H1 (cell line): ENCODE results near the gene SMIM29. TPM values are rescaled to one million over a fixed set of nuclear protein-coding genes. Genes with fewer than 3 reads are reported as not detected.

Experiments
- CTCF ChIA-PET: fragments of 300-600 bp; sonication (Branson Sonifier 250); formaldehyde crosslinking; loops from one replicate; lab custom pipeline; 2021; ENCODE audit not compliant: partially characterized antibody; lab: Charles Lee
- POLR2A ChIA-PET: fragments of 300-600 bp; sonication (Branson Sonifier 250); formaldehyde crosslinking; loops from one replicate; lab custom pipeline; 2021; ENCODE audit warnings: inconsistent platforms; ENCODE audit not compliant: partially characterized antibody; lab: Charles Lee
- DNase-seq, 2 experiments: peaks; one replicate each; pipeline versions ENCODE4 v3.0.0 to v3.0.0-alpha.2; 2010 to 2022; ENCODE audit warnings: low spot score in 2 of 2, low read depth in 1 of 2, mixed read lengths in 1 of 2
- FAIRE-seq: peaks from 2 replicates; lab custom pipeline; 2011; peaks lifted over from hg19 to GRCh38; lab: Jason Lieb, UNC
- H2AFZ ChIP-seq: 2 replicates; pipeline ENCODE4 v1.8.1; 2012; ENCODE audit warnings: low read length, inconsistent platforms
- H2AK5ac ChIP-seq: 2 replicates; pipeline ENCODE4 v1.6.1; 2013; ENCODE audit warnings: low read depth, low read length
- H2BK120ac ChIP-seq: replicated peaks from 2 replicates; pipeline ENCODE3; 2013; ENCODE audit warnings: low read depth, low read length, inconsistent platforms
- H2BK12ac ChIP-seq: 2 replicates; pipeline ENCODE4 v1.6.1; 2013; ENCODE audit warnings: low read depth, low read length
- H2BK15ac ChIP-seq: 2 replicates; pipeline ENCODE4 v1.6.1; 2013; ENCODE audit warnings: low read length
- H2BK20ac ChIP-seq: 2 replicates; pipeline ENCODE4 v1.6.1; 2013; ENCODE audit warnings: low read length
- H2BK5ac ChIP-seq: 2 replicates; pipeline ENCODE4 v1.6.1; 2013; ENCODE audit warnings: low read depth, low read length
- H3K14ac ChIP-seq: 2 replicates; pipeline ENCODE4 v1.6.1; 2013; ENCODE audit warnings: inconsistent platforms; ENCODE audit not compliant: insufficient read length
- H3K18ac ChIP-seq: 2 replicates; pipeline ENCODE4 v1.6.1; 2013; ENCODE audit warnings: low read length; ENCODE audit errors: extremely low read depth
- H3K23ac ChIP-seq: 2 replicates; pipeline ENCODE4 v1.6.1; 2013; ENCODE audit warnings: inconsistent platforms; ENCODE audit not compliant: insufficient read length
- H3K23me2 ChIP-seq: 2 replicates; pipeline ENCODE4 v1.6.1; 2013; ENCODE audit warnings: low read depth, low read length
- H3K27ac ChIP-seq: 2 replicates; pipeline ENCODE4 v1.6.1; 2011; ENCODE audit warnings: low read depth, low read length, inconsistent platforms
- H3K27me3 ChIP-seq, 4 experiments: replicated peaks in 1 of 4; 1 replicate in 1 of 4; 2 replicates in 3 of 4; pipeline versions ENCODE4 v1.6.1 to v1.8.1; 2011 to 2013; ENCODE audit warnings: low read length in 3 of 4, mild to moderate bottlenecking in 3 of 4, inconsistent platforms in 2 of 4, mixed read lengths in 2 of 4, moderate library complexity in 1 of 4; ENCODE audit not compliant: control insufficient read depth in 3 of 4, insufficient read depth in 3 of 4; ENCODE audit errors: extremely low read depth in 1 of 4
- H3K36me3 ChIP-seq, 4 experiments: 2 replicates each; pipeline versions ENCODE4 v1.6.1 to v1.8.1; 2011 to 2013; ENCODE audit warnings: mild to moderate bottlenecking in 4 of 4, low read length in 3 of 4, moderate library complexity in 2 of 4, control low read depth in 1 of 4, inconsistent platforms in 1 of 4; ENCODE audit not compliant: insufficient read depth in 4 of 4, control insufficient read depth in 2 of 4
- H3K4ac ChIP-seq: replicated peaks from 2 replicates; pipeline ENCODE3; 2013; ENCODE audit warnings: low read length, low read depth, mixed read lengths, inconsistent platforms; ENCODE audit not compliant: insufficient read length
- H3K4me1 ChIP-seq, 4 experiments: replicated peaks in 1 of 4; 1 replicate in 1 of 4; 2 replicates in 3 of 4; pipeline versions ENCODE4 v1.6.1 to v1.8.1; 2011 to 2013; ENCODE audit warnings: low read length in 3 of 4, inconsistent platforms in 2 of 4, mixed read lengths in 1 of 4; ENCODE audit not compliant: insufficient read depth in 4 of 4, control insufficient read depth in 3 of 4
- H3K4me2 ChIP-seq, 2 experiments: 2 replicates each; pipeline versions ENCODE4 v1.6.1 to v1.8.1; 2011 to 2013; ENCODE audit warnings: low read depth in 2 of 2, low read length in 2 of 2, control low read depth in 1 of 2, inconsistent platforms in 1 of 2, mild to moderate bottlenecking in 1 of 2; ENCODE audit not compliant: insufficient read depth in 1 of 2
- H3K4me3 ChIP-seq, 4 experiments: fragments of 200-600, 300-600 bp in 1 of 4; sonication (generic), shearing (Covaris generic), sonication (Bioruptor Twin) in 1 of 4; 2 replicates each; pipeline versions ENCODE4 v1.5.1 to v1.8.1; 2011 to 2016; ENCODE audit warnings: low read length in 4 of 4, low read depth in 3 of 4, control low read depth in 2 of 4, inconsistent platforms in 2 of 4, mild to moderate bottlenecking in 2 of 4, mixed read lengths in 1 of 4, moderate library complexity in 1 of 4; ENCODE audit not compliant: insufficient read depth in 2 of 4; ENCODE audit errors: extremely low read depth in 1 of 4
- H3K56ac ChIP-seq: replicated peaks from 2 replicates; pipeline ENCODE3; 2013; ENCODE audit warnings: low read depth, mild to moderate bottlenecking, mixed read lengths, low read length, inconsistent platforms; ENCODE audit not compliant: insufficient read length
- H3K79me1 ChIP-seq: 2 replicates; pipeline ENCODE4 v1.6.1; 2013; ENCODE audit warnings: low read depth, low read length, control low read depth
- H3K79me2 ChIP-seq, 2 experiments: 2 replicates each; pipeline versions ENCODE4 v1.6.1 to v1.8.1; 2012 to 2013; ENCODE audit warnings: low read length in 2 of 2, mild to moderate bottlenecking in 2 of 2, inconsistent platforms in 1 of 2; ENCODE audit not compliant: insufficient read depth in 2 of 2, control insufficient read depth in 1 of 2
- H3K9ac ChIP-seq, 4 experiments: replicated peaks in 1 of 4; 1 replicate in 1 of 4; 2 replicates in 3 of 4; pipeline versions ENCODE4 v1.6.1 to v1.8.1; 2011 to 2013; ENCODE audit warnings: low read depth in 3 of 4, low read length in 3 of 4, control low read depth in 2 of 4, mild to moderate bottlenecking in 2 of 4, moderate library complexity in 2 of 4, inconsistent platforms in 1 of 4; ENCODE audit errors: extremely low read depth in 1 of 4
- H3K9me3 ChIP-seq, 2 experiments: 2 replicates each; pipeline versions ENCODE4 v1.6.1 to v1.8.1; 2012 to 2013; ENCODE audit warnings: mild to moderate bottlenecking in 2 of 2, moderate library complexity in 2 of 2, control low read depth in 1 of 2, inconsistent platforms in 1 of 2, low read depth in 1 of 2, low read length in 1 of 2, mixed read lengths in 1 of 2; ENCODE audit not compliant: insufficient read depth in 2 of 2
- H4K20me1 ChIP-seq, 2 experiments: replicated peaks in 1 of 2; 2 replicates each; pipeline versions ENCODE3 to v1.8.1; 2011 to 2013; ENCODE audit warnings: inconsistent platforms in 2 of 2, low read length in 2 of 2, mild to moderate bottlenecking in 1 of 2; ENCODE audit not compliant: insufficient read depth in 2 of 2, control insufficient read depth in 1 of 2
- H4K5ac ChIP-seq: 2 replicates; pipeline ENCODE4 v1.6.1; 2013; ENCODE audit warnings: low read length, low read depth, mixed read lengths, inconsistent platforms; ENCODE audit not compliant: insufficient read length
- H4K8ac ChIP-seq: 2 replicates; pipeline ENCODE4 v1.8.0; 2013; ENCODE audit warnings: mild to moderate bottlenecking, moderate library complexity, low read length, inconsistent platforms; ENCODE audit not compliant: insufficient read depth; ENCODE audit errors: extremely low read depth
- H4K91ac ChIP-seq: replicated peaks from 2 replicates; pipeline ENCODE3; 2013; ENCODE audit warnings: low read length, mixed read lengths, inconsistent platforms; ENCODE audit not compliant: insufficient read length
- BACH1 ChIP-seq: IDR thresholded peaks from 2 replicates; pipeline ENCODE4 v1.6.1; 2012; ENCODE audit warnings: low read length, improper control_type of control experiment
- BRCA1 ChIP-seq: IDR thresholded peaks from 2 replicates; pipeline ENCODE4 v1.6.1; 2012; ENCODE audit warnings: low read depth, low read length, improper control_type of control experiment
- CREB1 ChIP-seq: IDR thresholded peaks from 2 replicates; pipeline ENCODE4 v1.6.1; 2012; ENCODE audit warnings: inconsistent platforms
- GABPA ChIP-seq: IDR thresholded peaks from 2 replicates; pipeline ENCODE4 v1.6.1; 2011; ENCODE audit warnings: mild to moderate bottlenecking, low read length, moderate library complexity, borderline replicate concordance; ENCODE audit not compliant: insufficient read depth
- JUN ChIP-seq: IDR thresholded peaks from 2 replicates; pipeline ENCODE4 v1.6.1; 2011; ENCODE audit warnings: low read depth, mild to moderate bottlenecking, improper control_type of control experiment, low read length
- MAFK ChIP-seq: IDR thresholded peaks from 2 replicates; pipeline ENCODE4 v1.6.1; 2012; ENCODE audit warnings: low read depth, mild to moderate bottlenecking, improper control_type of control experiment, low read length
- MAX ChIP-seq: IDR thresholded peaks from 2 replicates; pipeline ENCODE4 v1.6.1; 2012; ENCODE audit warnings: inconsistent platforms
- POLR2A ChIP-seq, 2 experiments: IDR thresholded peaks; 1 replicate in 1 of 2; 2 replicates in 1 of 2; pipeline ENCODE4 v1.6.1; 2011; ENCODE audit warnings: low read depth in 2 of 2, low read length in 2 of 2, mild to moderate bottlenecking in 2 of 2; ENCODE audit errors: control extremely low read depth in 1 of 2
- POLR2AphosphoS5 ChIP-seq: IDR thresholded peaks from 2 replicates; pipeline ENCODE4 v1.6.1; 2011; ENCODE audit warnings: low read depth, low read length
- RBBP5 ChIP-seq: IDR thresholded peaks from 2 replicates; pipeline ENCODE4 v1.7.1; 2012; ENCODE audit warnings: low read depth, mild to moderate bottlenecking, inconsistent platforms, low read length, moderate library complexity, borderline replicate concordance
- TBP ChIP-seq: IDR thresholded peaks from 2 replicates; pipeline ENCODE4 v1.6.1; 2011; ENCODE audit warnings: low read depth, low read length, improper control_type of control experiment
- WGBS, 2 experiments: shearing (Covaris generic) in 1 of 2; methylation state at CpG; one replicate each; pipeline versions ENCODE4 v1.1.6 to v1.1.7; 2013 to 2015; ENCODE audit warnings: low lambda C conversion rate in 2 of 2, mixed read lengths in 2 of 2, inconsistent platforms in 1 of 2, low coverage in 1 of 2, missing lambda C conversion rate in 1 of 2; ENCODE audit not compliant: insufficient replicate concordance in 2 of 2, insufficient coverage in 1 of 2, insufficient read length in 1 of 2; ENCODE audit errors: extremely low coverage in 1 of 2, missing lambda C conversion rate in 1 of 2; 5-methylcytosine and 5-hydroxymethylcytosine counted together
- polyA plus RNA-seq, 7 experiments: library from polyadenylated mRNA; depleted of rRNA in 3 of 7; stranded (reverse) in 5 of 7; unstranded in 2 of 7; fragments of >200 nt in 5 of 7; fragments of 200-250 nt in 2 of 7; gene quantifications; 1 replicate in 5 of 7; 2 replicates in 1 of 7; 4 replicates in 1 of 7; pipeline versions ENCODE4 v1.2.1 to v1.2.3, GENCODE V29; 2011 to 2013; ENCODE audit warnings: missing spikeins in 2 of 7, mixed read lengths in 2 of 7
- total RNA-seq: library from RNA; stranded (reverse); fragmentation: NEBNext Ultra II Directional; extraction: Animal tissue kit (Norgen Biotek cat#: 25700); gene quantifications from 2 replicates; pipeline ENCODE4 v1.2.1, GENCODE V29; 2021

Gene SMIM29
- total and polyA plus RNA-seq, 2 of the 8 experiments (the other 6 are each of a cell fraction or from before 2014, with no cell fraction given): 7.0 to 22.4 TPM

- no peak overlapping the region for H3K18ac ChIP-seq
- H3K4me2 ChIP-seq: peak overlapping the region; percentile 11 to 89; a peak in 1 of 4 replicates
- peaks cover 55 to 58% of the 10 kb centered on the region in 2 experiments for H4K20me1 ChIP-seq
- no peaks in the 10 kb centered on the region for H3K27me3 ChIP-seq
- H3K27ac ChIP-seq: no peak overlapping the region
- peaks cover 39 to 67% (median 53%) of the 10 kb centered on the region in 4 experiments for H3K36me3 ChIP-seq
- ChIA-PET POLR2A (interaction anchor here (0.6 to 11.0 kb wide), 15 partner anchors 11 to 214 kb away, joined by 3 to 212 read pairs (median 4); partner anchors contain the start of gene RPS10), CTCF (interaction anchor here (2.2 kb wide), 1 partner anchor 45 kb away, joined by 9 read pairs; no protein-coding TSS in a partner anchor)
- H2AK5ac ChIP-seq: no peak overlapping the region
- 0 out of 2 replicates have a peak overlapping the region, but pooled peaks have one; percentile 68 for H4K8ac ChIP-seq
- H3K79me1 ChIP-seq: peaks cover 12% of the 10 kb centered on the region
- no peak overlapping the region for H2BK5ac ChIP-seq
- no peak overlapping the region for H3K14ac ChIP-seq
- H3K9ac ChIP-seq: no peak overlapping the region
- H3K4me1 ChIP-seq: peaks cover 10 to 38% (median 23%) of the 10 kb centered on the region in 4 experiments
- H3K4me3 ChIP-seq: 0 out of 8 replicates have a peak overlapping the region, but pooled peaks of 1 of the 4 experiments have one; percentile 3
- DNase-seq (no peak), FAIRE-seq (no peak)
- H2AFZ ChIP-seq: no peak overlapping the region
- no peak overlapping the region for H3K23ac ChIP-seq
- no peak overlapping the region for H2BK20ac ChIP-seq
- H4K5ac ChIP-seq: no peak overlapping the region
- H3K4ac ChIP-seq: no peak overlapping the region
- H2BK12ac ChIP-seq: no peak overlapping the region
- H3K9me3 ChIP-seq: no peaks in the 10 kb centered on the region
- 92% methylated on average over 13 of the region's 13 CpGs; no CpG with 5 or more reads in 1 of the 2 experiments for WGBS, 2 experiments
- TF ChIP-seq GABPA: no peak
- no peak for TF ChIP-seq BRCA1
- no peak for TF ChIP-seq RBBP5
- no peak for TF ChIP-seq JUN
- TF ChIP-seq POLR2A (IDR thresholded peaks at IDR 0.05; ENCODE audit: control extremely low read depth in 1 of 2, low read depth in 2 of 2, low read length in 2 of 2): peak in 1 of 2 experiments; percentile 51; a peak in 1 of 3 replicates
- TF ChIP-seq MAX: no peak
- TF ChIP-seq POLR2AphosphoS5: peak; percentile 59
- no peak for TF ChIP-seq BACH1
- TF ChIP-seq MAFK: no peak
- no peak for TF ChIP-seq CREB1
- no peak for TF ChIP-seq TBP
- no peak overlapping the region for H4K91ac ChIP-seq
- no peak overlapping the region for H2BK15ac ChIP-seq
- H3K23me2 ChIP-seq: peaks cover 3% of the 10 kb centered on the region; the same call in 1 of the 2 replicates
- H3K79me2 ChIP-seq: peaks cover 38 to 54% of the 10 kb centered on the region in 2 experiments
- H2BK120ac ChIP-seq: no peak overlapping the region
- H3K56ac ChIP-seq: no peak overlapping the region
These were observed 7.2 kb downstream of the SMIM29 start for GRCh38 chr6:34241351-34242215.
